Retinal pigment epithelial cell (primary cell): ENCODE data around the gene TWSG1.

Experiments used
- DNase-seq: peaks from one replicate; pipeline ENCODE4 v3.0.0-alpha.2; 2010; ENCODE audit warnings: low read depth
- H3K4me3 ChIP-seq: 2 replicates; pipeline ENCODE4 v1.5.1; 2011; ENCODE audit warnings: mild to moderate bottlenecking, low read length, control low read depth, moderate library complexity
- TF ChIP-seq, protein P1 (sequence below): conservative IDR thresholded peaks from 2 replicates; pipeline ENCODE4 v1.5.1; 2011; ENCODE audit warnings: low read depth, low read length, control low read depth, inconsistent platforms

Gene TWSG1

DNA sequence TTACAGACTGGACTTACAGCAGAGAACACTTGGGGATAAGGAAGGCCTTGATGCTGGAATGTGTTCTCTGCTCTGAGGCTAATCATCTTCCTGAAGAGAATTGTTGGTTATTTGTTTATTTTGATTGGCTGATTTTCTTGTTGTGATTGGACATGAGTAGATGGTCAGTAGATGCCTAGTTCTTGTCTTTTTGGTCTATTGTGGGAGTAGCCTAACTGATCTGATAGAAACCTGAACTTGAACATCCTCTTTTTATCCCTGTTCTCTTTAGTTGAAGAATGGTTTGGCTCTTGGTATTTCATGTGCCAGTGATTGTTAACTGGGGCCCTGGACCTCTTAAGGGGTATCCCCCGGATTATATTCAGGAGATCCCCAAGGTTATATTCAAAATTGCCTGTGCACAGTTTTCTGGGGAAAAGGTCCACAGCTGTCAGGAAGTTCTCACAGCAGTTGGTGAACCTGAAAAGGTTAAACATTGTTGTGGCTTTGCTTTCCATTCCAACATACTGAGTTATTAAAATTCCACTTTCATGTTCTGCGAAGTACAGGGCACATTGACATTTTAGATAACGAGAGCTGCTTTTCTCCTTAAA is 13.6 kb downstream of the TWSG1 start:
- no peak overlapping the region for H3K4me3 ChIP-seq
- TF ChIP-seq, protein P1, sequence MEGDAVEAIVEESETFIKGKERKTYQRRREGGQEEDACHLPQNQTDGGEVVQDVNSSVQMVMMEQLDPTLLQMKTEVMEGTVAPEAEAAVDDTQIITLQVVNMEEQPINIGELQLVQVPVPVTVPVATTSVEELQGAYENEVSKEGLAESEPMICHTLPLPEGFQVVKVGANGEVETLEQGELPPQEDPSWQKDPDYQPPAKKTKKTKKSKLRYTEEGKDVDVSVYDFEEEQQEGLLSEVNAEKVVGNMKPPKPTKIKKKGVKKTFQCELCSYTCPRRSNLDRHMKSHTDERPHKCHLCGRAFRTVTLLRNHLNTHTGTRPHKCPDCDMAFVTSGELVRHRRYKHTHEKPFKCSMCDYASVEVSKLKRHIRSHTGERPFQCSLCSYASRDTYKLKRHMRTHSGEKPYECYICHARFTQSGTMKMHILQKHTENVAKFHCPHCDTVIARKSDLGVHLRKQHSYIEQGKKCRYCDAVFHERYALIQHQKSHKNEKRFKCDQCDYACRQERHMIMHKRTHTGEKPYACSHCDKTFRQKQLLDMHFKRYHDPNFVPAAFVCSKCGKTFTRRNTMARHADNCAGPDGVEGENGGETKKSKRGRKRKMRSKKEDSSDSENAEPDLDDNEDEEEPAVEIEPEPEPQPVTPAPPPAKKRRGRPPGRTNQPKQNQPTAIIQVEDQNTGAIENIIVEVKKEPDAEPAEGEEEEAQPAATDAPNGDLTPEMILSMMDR = no peak
- no peak for DNase-seq

DNA sequence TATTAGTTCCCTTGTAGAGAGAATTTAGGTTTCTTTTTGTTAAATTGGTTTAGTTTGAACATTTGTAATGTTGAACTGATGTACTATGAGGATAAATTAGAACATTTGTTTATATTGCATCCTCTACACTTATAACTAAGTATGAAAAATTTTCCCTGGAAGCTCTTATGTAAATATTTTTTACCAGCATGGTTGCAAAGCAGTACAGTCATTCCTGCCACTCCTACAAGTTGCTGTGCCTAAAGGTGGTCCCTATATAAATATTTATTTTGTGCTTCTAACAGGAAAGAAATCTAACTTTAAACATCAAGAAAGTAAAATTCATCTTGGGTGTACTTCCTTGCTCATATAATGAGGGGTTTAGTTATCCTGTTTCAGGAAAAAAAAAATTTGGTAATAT is 14.2 kb downstream of the TWSG1 start:
- DNase-seq = no peak
- TF ChIP-seq, protein P1 = no peak
- no peak overlapping the region for H3K4me3 ChIP-seq

DNA sequence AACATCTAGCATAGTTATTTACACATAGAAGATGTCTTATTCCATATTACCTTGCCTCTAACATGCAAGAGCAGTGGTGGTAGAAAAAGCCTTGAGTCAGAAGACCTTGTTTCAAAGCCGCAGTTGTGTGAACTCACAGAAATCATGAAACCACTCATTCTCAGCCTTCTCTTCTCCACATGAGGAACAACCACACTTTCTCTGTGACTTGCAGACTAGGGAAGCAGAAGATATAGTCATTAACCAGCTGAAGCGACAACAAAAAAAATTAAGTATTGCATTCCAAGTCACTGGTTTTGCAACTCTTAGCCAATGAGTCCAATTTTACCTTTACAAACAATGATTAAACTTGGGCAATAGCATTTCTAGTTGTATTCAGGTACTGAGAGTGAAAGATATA is 19.0 kb downstream of the TWSG1 start:
- no peak overlapping the region for H3K4me3 ChIP-seq
- DNase-seq = no peak
- TF ChIP-seq, protein P1 = no peak

DNA sequence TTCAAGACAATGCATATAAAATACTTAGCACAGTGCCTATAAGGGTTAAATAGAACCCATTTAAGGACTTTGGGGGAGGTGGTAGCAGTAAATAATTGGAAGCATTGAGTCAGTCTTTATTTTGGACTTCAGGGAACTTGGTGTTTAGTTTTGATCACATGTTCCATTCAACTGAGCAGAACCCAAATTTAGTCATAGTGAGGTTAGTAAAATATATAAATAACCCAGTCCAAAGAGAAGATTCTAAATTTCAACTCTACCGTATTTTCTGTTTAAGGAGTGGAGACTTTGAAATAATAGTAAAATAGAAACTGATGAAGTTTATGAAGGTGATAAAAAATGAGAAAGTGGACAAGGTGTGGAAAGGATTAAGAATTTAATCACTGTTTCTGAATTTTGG is 19.7 kb downstream of the TWSG1 start:
- DNase-seq = no peak
- TF ChIP-seq, protein P1 = no peak

DNA sequence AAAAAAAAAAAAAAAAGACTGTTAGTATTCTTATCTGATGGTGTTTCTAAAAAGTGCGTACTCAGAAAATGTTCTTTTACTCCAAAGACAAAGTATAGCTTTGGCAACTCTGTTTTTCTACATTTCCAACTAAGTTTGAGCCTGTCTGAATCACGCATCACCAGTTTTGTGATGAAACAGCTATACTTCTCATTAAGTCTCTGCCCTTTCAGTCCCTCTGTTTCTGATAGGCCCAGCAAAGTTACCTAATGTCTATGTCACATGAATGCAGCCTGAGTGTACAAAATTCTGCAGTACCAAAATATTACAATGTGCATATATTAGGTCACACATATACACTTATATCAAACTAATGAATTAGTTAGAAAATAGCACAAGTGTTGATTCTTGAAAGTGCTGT is 22.4 kb downstream of the TWSG1 start:
- TF ChIP-seq, protein P1 = no peak
- no peak for DNase-seq
- H3K4me3 ChIP-seq = no peak overlapping the region

More for the DNA sequence above, 19.7 kb downstream of the TWSG1 start:
- H3K4me3 ChIP-seq = no peak overlapping the region

DNA sequence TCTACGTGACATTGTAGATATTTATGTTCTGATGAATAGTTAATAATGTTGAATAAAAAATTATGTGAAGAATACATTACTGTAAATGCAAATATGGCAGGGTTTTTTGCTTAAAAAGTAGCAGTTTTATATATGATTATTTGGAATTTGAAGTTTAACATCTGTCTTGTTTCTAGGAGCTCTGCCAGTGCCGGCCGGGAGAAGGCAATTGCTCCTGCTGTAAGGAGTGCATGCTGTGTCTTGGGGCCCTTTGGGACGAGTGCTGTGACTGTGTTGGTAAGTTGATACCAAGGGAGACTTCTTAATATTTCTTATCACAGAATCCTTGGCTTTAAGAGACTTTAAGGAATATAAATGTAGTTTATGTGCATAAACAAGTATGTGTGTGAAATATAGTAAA is 25.2 kb downstream of the TWSG1 start:
- TF ChIP-seq, protein P1 = no peak

DNA sequence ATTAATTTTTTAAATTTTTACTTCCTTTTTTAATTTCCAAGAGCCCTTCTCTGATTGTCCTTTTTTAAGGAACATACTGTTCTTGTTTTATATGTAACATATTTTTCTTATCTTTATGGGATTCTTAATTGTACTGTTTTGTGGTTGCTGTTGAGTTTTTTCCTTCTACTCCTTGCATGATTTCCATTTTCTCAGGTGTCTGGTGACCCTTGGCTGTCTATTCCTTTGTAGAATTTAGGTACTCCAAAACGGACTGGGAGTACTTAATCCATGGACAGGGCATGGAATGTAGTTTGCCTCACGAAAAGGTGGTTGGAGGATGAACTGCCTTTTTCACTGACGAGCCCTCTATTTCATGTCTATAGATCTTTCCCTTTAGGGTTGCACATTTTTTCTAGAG is 26.6 kb downstream of the TWSG1 start:
- TF ChIP-seq, protein P1 = no peak

More for the DNA sequence above, 25.2 kb downstream of the TWSG1 start:
- H3K4me3 ChIP-seq = no peak overlapping the region
- DNase-seq = no peak

More for the DNA sequence above, 26.6 kb downstream of the TWSG1 start:
- no peak overlapping the region for H3K4me3 ChIP-seq
- DNase-seq = no peak
